Cardiac fibroblast (primary cell): Measurements from ENCODE around the gene CHPF2.

Source experiments
- DNase-seq, 2 donors: peaks; one replicate each; pipeline versions ENCODE4 v3.0.0 to v3.0.0-alpha.2; 2010; ENCODE audit warnings: low read depth in 2 of 2
- H3K4me3 ChIP-seq, 2 donors: replicated peaks in 1 of 2; 1 replicate in 1 of 2; 2 replicates in 1 of 2; pipeline ENCODE4 v1.5.1; 2011; ENCODE audit warnings: low read depth in 2 of 2, low read length in 2 of 2, mild to moderate bottlenecking in 2 of 2, moderate library complexity in 1 of 2
- CTCF ChIP-seq: IDR thresholded peaks from one replicate; pipeline ENCODE4 v1.5.1; 2011; ENCODE audit warnings: low read depth, mild to moderate bottlenecking, low read length, inconsistent platforms

Gene CHPF2

GRCh38 chr7:151261529-151261928 lies 29.2 kb downstream of the CHPF2 start:
- TF ChIP-seq CTCF, result no peak
- H3K4me3 ChIP-seq, result no peak overlapping the region
- peak in 1 of 2 donors; percentile 40 for DNase-seq

GRCh38 chr7:151264615-151265014 lies 32.3 kb downstream of the CHPF2 start:
- no peak for DNase-seq
- no peak for TF ChIP-seq CTCF

GRCh38 chr7:151265351-151265931 lies 33.2 kb downstream of the CHPF2 start:
- H3K4me3 ChIP-seq, result no peak overlapping the region
- DNase-seq, result no peak
- TF ChIP-seq CTCF, result no peak

More at GRCh38 chr7:151264615-151265014, 32.3 kb downstream of the CHPF2 start:
- no peak overlapping the region for H3K4me3 ChIP-seq

- DNase-seq, result no peak
- TF ChIP-seq CTCF, result no peak
- no peak overlapping the region for H3K4me3 ChIP-seq
These were observed 37.2 kb downstream of the CHPF2 start for GRCh38 chr7:151269511-151269910.

GRCh38 chr7:151271699-151272355 lies 39.5 kb downstream of the CHPF2 start:
- H3K4me3 ChIP-seq, result no peak overlapping the region
- DNase-seq, result peak; percentile 73 to 77
- TF ChIP-seq CTCF, result no peak

- DNase-seq, result peak in 1 of 2 donors; percentile 29
- TF ChIP-seq CTCF, result no peak
- H3K4me3 ChIP-seq, result no peak overlapping the region
These were observed 40.1 kb downstream of the CHPF2 start for GRCh38 chr7:151272405-151272804.
